Transverse colon (tissue), 4 donors: ENCODE data around the gene CHST13. TPM values are rescaled to one million over a fixed set of nuclear protein-coding genes. Genes with fewer than 3 reads are reported as not detected.

ENCODE experiments used
- DNase-seq: peaks from one replicate; pipeline ENCODE4 v3.0.0-alpha.2; 2019
- H3K27ac ChIP-seq, 4 donors: fragments of 200-600 bp; sonication (generic); 2 replicates each; pipeline ENCODE4 v1.5.1; 2016 to 2018; ENCODE audit warnings: inconsistent platforms in 4 of 4
- H3K27me3 ChIP-seq: fragments of 200-600 bp; sonication (generic); 2 replicates; pipeline ENCODE4 v1.5.1; 2017; ENCODE audit warnings: inconsistent platforms
- H3K36me3 ChIP-seq, 4 donors: fragments of 200-600 bp; sonication (generic); 2 replicates each; pipeline ENCODE4 v1.5.1; 2017 to 2019; ENCODE audit warnings: inconsistent platforms in 4 of 4
- H3K4me1 ChIP-seq, 4 donors: fragments of 200-600 bp; sonication (generic); 2 replicates each; pipeline ENCODE4 v1.5.1; 2017 to 2020; ENCODE audit warnings: inconsistent platforms in 4 of 4
- H3K4me3 ChIP-seq, 4 donors: fragments of 200-600 bp; sonication (generic); 1 replicate in 1 of 4; 2 replicates in 3 of 4; pipeline versions ENCODE4 v1.5.1 to v1.6.1; 2017 to 2019; ENCODE audit warnings: inconsistent platforms in 4 of 4
- H3K9me3 ChIP-seq, 2 donors: fragments of 200-600 bp; sonication (generic); 2 replicates each; pipeline ENCODE4 v1.5.1; 2017 to 2019; ENCODE audit warnings: inconsistent platforms in 2 of 2
- EP300 ChIP-seq: sonication (generic); formaldehyde crosslinking; IDR thresholded peaks from one replicate; pipeline ENCODE4 v1.6.1; 2017; ENCODE audit warnings: antibody characterized with exemption, low read depth
- POLR2A ChIP-seq: fragments of 450-650 bp; IDR thresholded peaks from one replicate; pipeline ENCODE4 v1.6.1; 2016; ENCODE audit warnings: antibody characterized with exemption, mild to moderate bottlenecking, moderate library complexity
- POLR2AphosphoS5 ChIP-seq, 3 donors: sonication (generic); formaldehyde crosslinking; IDR thresholded peaks; one replicate each; pipeline ENCODE4 v1.6.1; 2016; ENCODE audit warnings: antibody characterized with exemption in 3 of 3
- WGBS, 2 donors: methylation state at CpG; one replicate each; pipeline ENCODE4 v1.1.5; 2018; ENCODE audit warnings: low coverage in 1 of 2; 5-methylcytosine and 5-hydroxymethylcytosine counted together
- in situ Hi-C, 4 donors: fragments of 200-750 bp; cut with MboI; loops; one replicate each; pipeline versions ENCODE4 v1.15.0 to v1.15.1; 2017; ENCODE audit warnings: low sequenced_read_pairs in 3 of 4, low pct_ligation_motif_present in 1 of 4, low pct_unique_long_range_greater_than_20kb in 1 of 4
- intact Hi-C: fragments of 100-400 bp; cut with DNase I; formaldehyde crosslinking; loops from one replicate; pipeline ENCODE4 v1.15.1; 2023; ENCODE audit warnings: low total_unique reads
- total RNA-seq, 4 donors: library from RNA; depleted of rRNA; stranded (reverse); fragments of >200 nt; gene quantifications; one replicate each; pipeline ENCODE4 v1.1.0, GENCODE V29; 2016
- TF ChIP-seq, protein P1 (sequence below), 5 experiments: fragments of 200-600 bp in 3 of 5; fragments of 450-650 bp in 2 of 5; sonication (generic) in 3 of 5; IDR thresholded peaks; 1 replicate in 2 of 5; 2 replicates in 3 of 5; pipeline ENCODE4 v1.5.1; 2016 to 2017; ENCODE audit warnings: antibody characterized with exemption in 5 of 5, inconsistent platforms in 3 of 5, mild to moderate bottlenecking in 2 of 5, moderate library complexity in 1 of 5

Gene CHST13
- total RNA-seq, 4 donors from 2014 or later = 2.0 to 6.4 (median 4.9) TPM; not detected in 1

DNA sequence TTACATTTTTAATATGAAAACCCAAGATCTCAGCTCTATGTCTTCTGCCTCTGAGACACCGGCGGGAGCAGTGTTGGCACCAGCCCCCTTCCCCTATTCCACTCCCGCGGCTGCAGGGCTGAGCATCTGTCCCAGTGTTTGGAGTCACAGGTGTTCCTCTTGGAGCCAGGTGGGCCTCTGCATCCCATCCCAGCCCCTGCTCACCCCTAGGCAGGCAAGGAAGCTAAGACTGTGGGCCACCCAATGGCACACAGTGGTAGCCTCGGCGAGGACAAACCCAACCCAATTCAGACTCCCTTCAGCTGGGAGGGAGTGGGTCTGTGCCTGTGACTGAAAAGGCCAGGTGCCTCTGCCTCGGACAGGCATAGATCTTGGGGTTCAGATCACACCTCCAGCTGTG is 3.1 kb downstream of the CHST13 start:
- intact Hi-C loops = no loop called here

DNA sequence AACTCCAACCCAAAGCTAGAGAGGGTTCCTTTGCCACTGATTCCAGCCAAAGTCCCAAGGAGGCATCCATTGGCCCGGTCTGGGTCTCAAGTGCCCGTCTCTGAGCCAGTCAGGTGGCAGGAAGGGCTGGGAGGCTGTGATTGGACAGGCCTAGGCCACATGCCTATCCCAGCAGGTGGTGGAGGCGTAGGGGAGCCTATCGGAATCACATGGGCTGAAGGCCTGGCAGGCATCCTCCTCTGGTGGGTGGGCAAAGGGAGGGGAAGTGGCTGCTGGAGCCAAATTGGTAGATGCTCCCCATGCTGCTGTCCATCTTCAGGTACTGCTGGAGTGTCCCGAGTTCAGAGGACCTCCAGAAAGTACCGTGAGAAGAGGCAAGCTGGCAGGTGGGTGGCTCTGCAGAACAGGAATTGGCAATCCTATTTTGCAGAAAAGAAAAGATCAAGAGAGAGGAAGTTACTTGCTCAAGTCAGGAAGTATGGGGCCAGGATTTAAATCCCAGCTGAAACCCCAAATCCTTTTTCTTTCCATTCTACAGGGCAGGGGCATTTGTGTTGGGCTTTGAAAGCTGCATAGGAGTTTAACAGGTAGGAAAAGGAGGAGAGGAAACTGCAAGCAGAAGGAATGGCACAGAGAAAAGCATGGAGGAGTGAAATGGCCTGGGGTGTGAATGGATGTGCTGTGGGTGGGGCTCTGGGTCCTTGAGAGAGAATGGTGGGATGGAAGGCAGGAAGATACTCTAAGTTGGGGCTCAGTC is 3.7 kb downstream of the CHST13 start:
- no peak for DNase-seq
- intact Hi-C loops (no loop called here), in situ Hi-C loops (no loop called here)
- H3K9me3 ChIP-seq = no peaks in the 10 kb centered on the region
- H3K36me3 ChIP-seq = no peaks in the 10 kb centered on the region
- peaks cover 19% of the 10 kb centered on the region for H3K27me3 ChIP-seq
- TF ChIP-seq, protein P1, sequence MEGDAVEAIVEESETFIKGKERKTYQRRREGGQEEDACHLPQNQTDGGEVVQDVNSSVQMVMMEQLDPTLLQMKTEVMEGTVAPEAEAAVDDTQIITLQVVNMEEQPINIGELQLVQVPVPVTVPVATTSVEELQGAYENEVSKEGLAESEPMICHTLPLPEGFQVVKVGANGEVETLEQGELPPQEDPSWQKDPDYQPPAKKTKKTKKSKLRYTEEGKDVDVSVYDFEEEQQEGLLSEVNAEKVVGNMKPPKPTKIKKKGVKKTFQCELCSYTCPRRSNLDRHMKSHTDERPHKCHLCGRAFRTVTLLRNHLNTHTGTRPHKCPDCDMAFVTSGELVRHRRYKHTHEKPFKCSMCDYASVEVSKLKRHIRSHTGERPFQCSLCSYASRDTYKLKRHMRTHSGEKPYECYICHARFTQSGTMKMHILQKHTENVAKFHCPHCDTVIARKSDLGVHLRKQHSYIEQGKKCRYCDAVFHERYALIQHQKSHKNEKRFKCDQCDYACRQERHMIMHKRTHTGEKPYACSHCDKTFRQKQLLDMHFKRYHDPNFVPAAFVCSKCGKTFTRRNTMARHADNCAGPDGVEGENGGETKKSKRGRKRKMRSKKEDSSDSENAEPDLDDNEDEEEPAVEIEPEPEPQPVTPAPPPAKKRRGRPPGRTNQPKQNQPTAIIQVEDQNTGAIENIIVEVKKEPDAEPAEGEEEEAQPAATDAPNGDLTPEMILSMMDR (IDR thresholded peaks at IDR 0.05) = no peak
- no peak for TF ChIP-seq POLR2A
- no peak for TF ChIP-seq POLR2AphosphoS5 (IDR thresholded peaks at IDR 0.05)
- no peak for TF ChIP-seq EP300
- WGBS, 2 donors = 79% methylated on average over 6 of the region's 6 CpGs; no CpG with 5 or more reads in 1 of the 2 donors
- peaks cover 4 to 18% (median 13%) of the 10 kb centered on the region in 4 donors for H3K4me1 ChIP-seq
- H3K4me3 ChIP-seq = no peak overlapping the region
- no peak overlapping the region for H3K27ac ChIP-seq

More for the DNA sequence above, 3.1 kb downstream of the CHST13 start:
- no peak overlapping the region for H3K4me3 ChIP-seq
- no peak overlapping the region for H3K27ac ChIP-seq
- no peaks in the 10 kb centered on the region for H3K9me3 ChIP-seq
- DNase-seq = no peak
- TF ChIP-seq POLR2A (no peak), EP300 (no peak), POLR2AphosphoS5 (IDR thresholded peaks at IDR 0.05) (no peak)
- TF ChIP-seq, protein P1 (IDR thresholded peaks at IDR 0.05) = no peak
- H3K4me1 ChIP-seq = peaks cover 4 to 18% (median 13%) of the 10 kb centered on the region in 4 donors
- in situ Hi-C loops = no loop called here
- no peaks in the 10 kb centered on the region for H3K36me3 ChIP-seq
- H3K27me3 ChIP-seq = peaks cover 19% of the 10 kb centered on the region
- WGBS, 2 donors = 83% methylated on average over 7 of the region's 7 CpGs; no CpG with 5 or more reads in 1 of the 2 donors

DNA sequence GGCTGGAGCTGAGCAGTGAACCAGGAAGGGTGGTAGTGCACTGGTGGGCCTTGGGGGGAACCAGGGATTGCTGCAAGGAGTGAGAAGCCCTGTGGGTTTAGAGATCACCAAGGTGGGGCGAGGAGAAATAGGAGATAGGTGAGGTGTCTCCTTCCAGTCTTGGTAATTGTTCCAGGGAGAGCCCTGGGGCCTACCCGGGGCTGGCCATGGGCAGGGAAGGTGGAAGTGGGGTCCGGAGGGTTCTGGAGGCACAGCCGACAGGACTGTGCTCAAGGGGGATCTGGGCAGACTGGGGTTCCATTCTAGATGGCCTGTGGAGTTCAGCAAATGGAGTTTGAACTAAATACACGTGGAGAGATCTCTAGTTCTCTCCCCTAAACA is 4.5 kb downstream of the CHST13 start:
- TF ChIP-seq EP300 = no peak
- TF ChIP-seq POLR2A = no peak
- TF ChIP-seq POLR2AphosphoS5 (IDR thresholded peaks at IDR 0.05) = no peak
- TF ChIP-seq, protein P1 (IDR thresholded peaks at IDR 0.05) = no peak
- peaks cover 4 to 14% (median 13%) of the 10 kb centered on the region in 4 donors for H3K4me1 ChIP-seq
- H3K27ac ChIP-seq = no peak overlapping the region
- H3K9me3 ChIP-seq = no peaks in the 10 kb centered on the region
- H3K36me3 ChIP-seq = no peaks in the 10 kb centered on the region
- in situ Hi-C loops (no loop called here), intact Hi-C loops (no loop called here)
- no peak overlapping the region for H3K4me3 ChIP-seq
- 60 to 85% methylated on average over 1 to 5 of the region's 5 CpGs for WGBS, 2 donors
- no peak for DNase-seq
- H3K27me3 ChIP-seq = peaks cover 13% of the 10 kb centered on the region

DNA sequence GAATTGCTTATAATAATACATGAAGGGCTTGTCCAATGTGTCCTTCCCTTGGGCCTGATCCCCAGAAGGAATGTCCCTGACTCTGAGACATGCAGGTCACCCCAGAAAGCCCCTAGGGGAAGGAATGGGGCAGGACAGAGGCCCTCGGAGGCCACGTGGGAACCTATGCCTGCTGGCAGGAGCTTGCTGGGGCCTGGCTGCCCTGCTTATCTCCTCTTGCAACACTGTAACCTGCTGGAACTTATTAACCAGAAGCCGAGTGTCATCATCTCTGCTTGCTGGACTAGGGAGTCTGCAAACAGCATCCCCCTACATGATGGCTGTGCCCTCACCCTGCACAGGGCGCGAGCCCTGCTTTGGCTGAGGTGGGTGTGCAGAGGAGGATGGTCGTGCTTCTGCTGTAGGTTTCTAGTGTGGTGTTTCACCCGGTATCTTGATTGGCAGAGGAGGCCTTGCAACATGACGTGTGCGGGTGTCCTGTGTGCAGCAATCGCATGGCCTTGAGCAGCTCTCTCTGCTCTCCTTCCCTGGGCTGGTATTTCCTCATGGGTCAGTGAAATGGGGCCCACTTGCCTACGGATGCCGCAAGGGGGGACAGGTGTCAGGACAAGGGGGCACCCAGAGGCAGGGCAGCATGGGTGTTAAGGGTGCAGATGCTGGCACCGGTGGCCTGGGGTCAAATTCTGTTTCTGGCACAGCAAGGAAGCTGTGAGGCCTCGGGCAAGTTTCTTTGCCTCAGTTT is 5.0 kb downstream of the CHST13 start:
- H3K36me3 ChIP-seq = no peaks in the 10 kb centered on the region
- WGBS, 2 donors = 60 to 83% methylated on average over 1 to 12 of the region's 14 CpGs
- in situ Hi-C loops (no loop called here), intact Hi-C loops (no loop called here)
- H3K27me3 ChIP-seq = peaks cover 8% of the 10 kb centered on the region
- no peak overlapping the region for H3K27ac ChIP-seq
- DNase-seq = no peak
- H3K4me1 ChIP-seq = peaks cover 4 to 9% (median 9%) of the 10 kb centered on the region in 4 donors
- no peak overlapping the region for H3K4me3 ChIP-seq
- no peak for TF ChIP-seq EP300
- TF ChIP-seq, protein P1 (IDR thresholded peaks at IDR 0.05) = no peak
- TF ChIP-seq POLR2AphosphoS5 (IDR thresholded peaks at IDR 0.05) = no peak
- no peak for TF ChIP-seq POLR2A
- H3K9me3 ChIP-seq = no peaks in the 10 kb centered on the region
